Activated naive CD4-positive, alpha-beta T cell treated with anti-CD3 and anti-CD28 coated beads for 36 hours (primary cell): ENCODE measurements around the gene CEP152. TPM values are rescaled to one million over a fixed set of nuclear protein-coding genes. Genes with fewer than 3 reads are reported as not detected.

ENCODE experiments used
- CTCF ChIA-PET: fragments of 350-600 bp; sonication (Branson Sonifier 250); formaldehyde crosslinking; loops from one replicate; lab custom pipeline; 2021; ENCODE audit warnings: antibody characterized with exemption; lab: Charles Lee
- DNase-seq: peaks from one replicate; pipeline ENCODE4 v3.0.0-alpha.2; 2020
- H3K27ac Mint-ChIP-seq: one replicate; pipeline ENCODE4 v1.8.0; 2021; ENCODE audit warnings: mild to moderate bottlenecking, mixed read lengths
- H3K27me3 Mint-ChIP-seq: one replicate; pipeline ENCODE4 v1.8.0; 2021; ENCODE audit warnings: low read depth, mixed read lengths
- H3K36me3 Mint-ChIP-seq: one replicate; pipeline ENCODE4 v1.8.0; 2021; ENCODE audit warnings: low read depth, mixed read lengths
- H3K4me1 Mint-ChIP-seq: one replicate; pipeline ENCODE4 v1.8.0; 2021; ENCODE audit warnings: low read depth, mixed read lengths
- H3K4me3 Mint-ChIP-seq: one replicate; pipeline ENCODE4 v1.8.0; 2021; ENCODE audit warnings: mild to moderate bottlenecking, moderate library complexity, mixed read lengths
- H3K9me3 Mint-ChIP-seq: one replicate; pipeline ENCODE4 v1.8.0; 2021; ENCODE audit warnings: mixed read lengths
- intact Hi-C: fragments of 100-400 bp; cut with micrococcal nuclease; formaldehyde crosslinking; loops from one replicate; pipeline ENCODE4 v1.15.1; 2023
- total RNA-seq, 2 experiments: library from RNA; stranded (reverse); gene quantifications; one replicate each; pipeline ENCODE4 v1.2.3, GENCODE V29; 2021

CEP152 gene
- total RNA-seq, 2 experiments from 2014 or later = 55.1 to 62.0 TPM

DNA sequence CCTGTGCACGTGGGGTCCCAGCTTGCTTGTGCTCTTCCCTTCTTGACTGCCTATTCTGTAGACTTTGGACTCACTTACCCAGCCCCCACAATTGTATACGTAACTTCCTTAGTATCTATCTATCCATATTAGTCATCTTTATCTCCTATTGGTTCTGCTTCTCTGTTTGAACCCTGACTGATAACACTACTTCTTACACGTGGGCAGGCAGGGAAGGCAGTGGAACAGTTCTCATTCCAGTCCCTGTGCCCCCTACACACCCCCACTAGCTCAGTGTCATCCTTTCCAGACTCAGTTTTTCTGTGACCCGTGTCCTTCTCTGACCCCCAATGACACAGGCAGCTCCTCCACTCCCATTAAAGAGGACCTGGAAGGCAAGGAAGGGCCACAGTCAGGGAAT lies 91.2 kb downstream of the CEP152 start:
- Mint-ChIP-seq H3K36me3 (peaks cover 24% of the 10 kb centered on the region), H3K4me1 (peaks cover 5% of the 10 kb centered on the region), H3K9me3 (peaks cover 9% of the 10 kb centered on the region), H3K4me3 (no peak overlapping the region), H3K27ac (no peak overlapping the region), H3K27me3 (peaks cover 6% of the 10 kb centered on the region)
- intact Hi-C loops = no loop called here
- no peak for DNase-seq
- CTCF ChIA-PET = interaction anchor here (0.7 kb wide), 1 partner anchor 9 kb away, joined by 7 read pairs; no protein-coding TSS in a partner anchor

DNA sequence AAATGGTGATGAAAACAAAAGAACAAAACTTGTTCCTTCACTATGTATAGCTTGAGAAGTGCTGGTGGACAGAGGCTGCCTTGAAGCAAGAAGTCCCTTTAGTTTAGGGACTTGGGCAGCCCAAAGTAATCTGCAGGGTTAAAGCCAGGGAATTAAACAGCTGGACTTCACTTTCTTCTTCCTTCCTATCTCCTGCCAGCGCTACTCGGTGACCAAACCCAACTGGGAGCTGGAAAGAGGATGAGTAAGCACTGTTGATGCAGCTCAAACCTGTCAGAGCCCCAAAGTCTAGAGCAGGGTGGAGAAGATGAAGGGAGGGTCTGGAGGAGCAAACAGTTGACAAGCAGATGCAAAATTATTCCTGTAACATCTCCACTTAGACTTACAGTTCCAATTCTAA lies 92.2 kb downstream of the CEP152 start:
- Mint-ChIP-seq H3K4me3 (no peak overlapping the region), H3K27me3 (peaks cover 6% of the 10 kb centered on the region), H3K9me3 (peaks cover 9% of the 10 kb centered on the region), H3K27ac (no peak overlapping the region), H3K4me1 (peaks cover 5% of the 10 kb centered on the region), H3K36me3 (peaks cover 26% of the 10 kb centered on the region)
- CTCF ChIA-PET = no interaction called here
- no peak for DNase-seq
- intact Hi-C loops = no loop called here

DNA sequence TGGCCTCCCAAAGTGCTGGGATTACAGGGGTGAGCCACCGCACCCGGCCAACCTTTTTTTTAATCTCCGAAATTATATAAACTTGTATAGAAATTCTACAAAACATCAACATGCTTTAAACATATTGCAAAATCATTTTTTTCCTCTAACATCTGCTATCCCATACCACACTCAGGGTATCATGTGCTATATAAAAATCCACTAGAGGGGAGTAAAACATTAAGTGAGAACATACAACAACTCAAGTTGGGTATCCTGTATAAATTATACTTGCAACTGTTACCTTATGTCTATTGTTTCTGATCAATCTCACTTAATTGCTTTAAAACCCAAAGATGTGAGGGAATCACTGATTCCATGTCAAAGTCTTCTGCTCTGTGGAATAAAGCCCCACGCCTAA lies 93.4 kb downstream of the CEP152 start:
- CTCF ChIA-PET = no interaction called here
- H3K27ac Mint-ChIP-seq = no peak overlapping the region

DNA sequence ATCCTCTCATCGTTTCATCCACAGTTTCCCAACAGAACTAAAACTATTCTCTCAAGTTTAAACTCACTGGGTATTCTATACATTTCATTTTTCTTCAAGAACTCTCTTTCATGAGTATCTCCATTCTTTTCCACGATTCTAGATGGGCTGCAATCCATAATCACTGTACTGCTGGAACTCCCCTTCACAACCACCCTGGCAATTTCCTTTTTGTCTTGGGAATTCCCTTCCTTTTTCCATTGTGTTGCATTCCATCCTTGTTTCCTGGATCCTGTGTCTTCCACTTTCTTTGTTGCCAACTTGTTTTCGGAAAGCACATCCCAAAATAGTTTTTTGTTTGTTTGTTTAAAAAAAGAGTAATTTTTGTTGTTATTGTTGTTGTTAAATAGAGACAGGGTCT lies 98.3 kb downstream of the CEP152 start:
- H3K9me3 Mint-ChIP-seq = peaks cover 19% of the 10 kb centered on the region
- no peak overlapping the region for H3K27ac Mint-ChIP-seq
- DNase-seq = no peak
- CTCF ChIA-PET = no interaction called here
- H3K27me3 Mint-ChIP-seq = no peaks in the 10 kb centered on the region
- no peaks in the 10 kb centered on the region for H3K4me1 Mint-ChIP-seq
- peaks cover 29% of the 10 kb centered on the region for H3K36me3 Mint-ChIP-seq
- intact Hi-C loops = no loop called here
- H3K4me3 Mint-ChIP-seq = no peak overlapping the region

More for the DNA sequence above, 93.4 kb downstream of the CEP152 start:
- H3K4me3 Mint-ChIP-seq = no peak overlapping the region
- no peak for DNase-seq
- peaks cover 5% of the 10 kb centered on the region for H3K4me1 Mint-ChIP-seq
- intact Hi-C loops = no loop called here
- H3K27me3 Mint-ChIP-seq = peaks cover 6% of the 10 kb centered on the region
- H3K9me3 Mint-ChIP-seq = peaks cover 9% of the 10 kb centered on the region
- H3K36me3 Mint-ChIP-seq = peaks cover 26% of the 10 kb centered on the region

DNA sequence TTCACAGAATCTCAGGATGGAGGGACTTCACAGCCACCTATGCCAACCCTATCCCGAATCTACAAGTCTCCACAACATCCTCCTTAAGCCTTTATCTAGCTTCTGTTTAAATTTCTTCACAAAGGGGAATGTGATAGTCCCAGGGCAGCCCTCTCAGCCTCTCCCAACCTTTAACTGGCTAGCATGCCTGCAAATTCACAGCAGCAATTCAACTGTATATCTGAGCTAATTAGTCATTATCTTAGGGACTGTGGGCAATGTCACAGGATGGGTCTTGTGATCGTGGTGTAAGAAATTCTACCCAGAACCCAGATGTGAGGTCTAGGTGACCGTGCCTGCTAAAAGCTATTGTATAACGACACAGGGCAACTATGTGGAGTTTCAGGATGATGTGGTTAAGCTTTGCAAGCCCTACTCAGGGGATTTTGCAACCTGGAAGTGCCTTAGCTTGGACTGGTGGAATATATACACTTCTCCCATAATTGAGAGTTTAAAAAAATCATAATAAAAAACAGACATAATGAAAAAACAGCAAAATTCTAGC lies 99.8 kb downstream of the CEP152 start:
- no peak overlapping the region for H3K4me3 Mint-ChIP-seq
- no peak overlapping the region for H3K27ac Mint-ChIP-seq
- CTCF ChIA-PET = interaction anchor here (0.6 to 1.2 kb wide), 2 partner anchors 9 to 149 kb away, joined by 5 to 7 read pairs; no protein-coding TSS in a partner anchor
- intact Hi-C loops = no loop called here
- H3K27me3 Mint-ChIP-seq = no peaks in the 10 kb centered on the region
- peaks cover 18% of the 10 kb centered on the region for H3K36me3 Mint-ChIP-seq
- DNase-seq = no peak
- H3K9me3 Mint-ChIP-seq = peaks cover 22% of the 10 kb centered on the region
- H3K4me1 Mint-ChIP-seq = no peaks in the 10 kb centered on the region

DNA sequence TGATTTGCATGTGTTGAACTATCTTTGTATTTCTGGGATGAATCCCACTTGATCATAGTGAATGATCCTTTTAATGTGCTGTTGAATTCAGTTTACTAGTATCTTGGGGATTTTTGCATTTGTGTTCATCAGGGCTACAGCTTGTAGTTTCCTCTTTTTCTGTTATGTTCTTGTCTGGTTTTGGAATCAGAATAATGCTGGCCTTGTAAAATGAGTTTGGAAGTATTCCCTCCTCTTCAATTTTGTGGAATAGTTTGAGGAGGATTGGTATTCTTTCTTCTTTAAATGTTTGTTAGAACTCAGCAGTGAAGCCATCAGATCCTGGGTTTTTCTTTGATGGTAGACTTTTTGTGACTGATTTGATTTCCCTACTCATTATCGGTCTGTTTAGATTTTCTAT lies 102.2 kb downstream of the CEP152 start:
- peaks cover 30% of the 10 kb centered on the region for H3K9me3 Mint-ChIP-seq
- CTCF ChIA-PET = no interaction called here
- H3K27ac Mint-ChIP-seq = no peak overlapping the region
- intact Hi-C loops = no loop called here
- no peaks in the 10 kb centered on the region for H3K4me1 Mint-ChIP-seq
- H3K4me3 Mint-ChIP-seq = no peak overlapping the region
- H3K36me3 Mint-ChIP-seq = peaks cover 7% of the 10 kb centered on the region
- no peak for DNase-seq
- no peaks in the 10 kb centered on the region for H3K27me3 Mint-ChIP-seq

DNA sequence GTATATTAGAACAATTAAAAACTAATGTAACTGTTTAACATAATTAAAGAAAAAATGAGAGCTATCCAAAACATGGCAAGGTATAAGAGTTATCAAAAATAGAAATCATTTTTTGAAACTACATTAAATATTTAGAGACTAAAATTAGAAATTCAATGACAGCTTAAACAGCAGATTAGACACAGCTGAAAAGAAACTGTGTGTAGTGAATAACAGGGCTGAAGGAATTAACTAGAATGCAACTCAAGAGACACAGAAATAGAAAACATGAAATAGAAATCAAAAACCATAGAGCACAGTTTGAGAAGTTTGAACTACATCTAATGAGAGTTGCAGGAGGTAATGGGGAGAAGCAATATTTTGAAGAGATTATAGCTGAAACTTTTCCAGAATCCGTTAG lies 105.5 kb downstream of the CEP152 start:
- intact Hi-C loops = no loop called here
- Mint-ChIP-seq H3K9me3 (peaks cover 30% of the 10 kb centered on the region), H3K4me3 (no peak overlapping the region), H3K27me3 (no peaks in the 10 kb centered on the region), H3K36me3 (peaks cover 2% of the 10 kb centered on the region), H3K4me1 (no peaks in the 10 kb centered on the region), H3K27ac (no peak overlapping the region)
- CTCF ChIA-PET = no interaction called here
- DNase-seq = no peak

DNA sequence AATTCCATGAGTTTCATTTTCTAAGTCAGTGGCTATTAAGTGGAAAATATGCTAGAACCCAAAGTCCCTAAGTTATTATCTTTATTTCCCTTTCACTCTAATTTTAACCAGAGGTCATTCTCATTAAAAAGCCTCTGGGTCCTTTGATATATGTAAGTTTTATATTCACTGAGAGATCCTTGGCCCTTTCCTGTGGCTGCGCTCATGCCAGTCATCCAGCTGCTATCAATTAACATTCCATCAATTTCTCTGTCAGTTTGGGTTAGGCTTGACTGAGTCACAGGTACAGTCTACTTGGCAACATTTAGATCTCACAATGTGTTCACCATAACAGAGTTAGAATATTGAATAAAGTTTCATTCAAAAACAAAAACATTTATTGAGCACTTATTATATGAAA lies 107.3 kb downstream of the CEP152 start:
- H3K36me3 Mint-ChIP-seq = no peaks in the 10 kb centered on the region
- no peak overlapping the region for H3K27ac Mint-ChIP-seq
- DNase-seq = no peak
- H3K9me3 Mint-ChIP-seq = peaks cover 24% of the 10 kb centered on the region
- intact Hi-C loops = no loop called here
- H3K4me3 Mint-ChIP-seq = no peak overlapping the region
- no peaks in the 10 kb centered on the region for H3K4me1 Mint-ChIP-seq
- CTCF ChIA-PET = no interaction called here
- H3K27me3 Mint-ChIP-seq = no peaks in the 10 kb centered on the region

DNA sequence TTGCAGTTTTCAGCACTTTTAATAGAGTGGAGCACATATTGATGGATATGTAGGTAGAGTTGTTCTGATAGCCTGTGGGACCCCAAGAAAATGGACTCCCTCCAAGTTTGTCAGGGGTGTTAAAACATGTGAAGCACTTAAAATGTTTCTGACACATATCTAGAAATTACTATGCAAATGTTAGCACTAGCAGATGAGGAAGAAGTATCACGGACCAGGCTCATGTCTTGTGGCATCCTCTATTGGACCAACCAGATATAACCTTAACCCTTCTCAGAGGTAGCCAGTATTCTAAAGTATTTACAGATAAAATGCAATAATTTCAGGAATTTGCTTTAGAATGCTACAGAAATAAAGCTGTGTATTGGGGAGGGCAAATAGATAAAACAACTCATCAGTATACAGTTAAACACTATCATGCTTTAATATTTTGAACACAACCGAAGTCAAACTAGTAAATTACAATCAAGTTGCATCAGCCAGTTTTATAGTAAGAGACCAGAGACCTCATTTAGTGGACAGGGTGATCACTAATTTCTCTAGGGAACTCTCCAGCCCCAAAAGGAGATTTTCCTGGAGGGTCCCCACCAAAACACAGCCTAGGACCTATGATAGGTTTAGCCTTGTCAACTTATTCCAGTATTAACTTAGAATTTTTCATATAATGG lies 108.2 kb downstream of the CEP152 start:
- CTCF ChIA-PET = no interaction called here
- Mint-ChIP-seq H3K4me1 (no peaks in the 10 kb centered on the region), H3K27me3 (no peaks in the 10 kb centered on the region), H3K36me3 (no peaks in the 10 kb centered on the region), H3K9me3 (peaks cover 19% of the 10 kb centered on the region), H3K27ac (no peak overlapping the region), H3K4me3 (no peak overlapping the region)
- DNase-seq = no peak
- intact Hi-C loops = no loop called here

DNA sequence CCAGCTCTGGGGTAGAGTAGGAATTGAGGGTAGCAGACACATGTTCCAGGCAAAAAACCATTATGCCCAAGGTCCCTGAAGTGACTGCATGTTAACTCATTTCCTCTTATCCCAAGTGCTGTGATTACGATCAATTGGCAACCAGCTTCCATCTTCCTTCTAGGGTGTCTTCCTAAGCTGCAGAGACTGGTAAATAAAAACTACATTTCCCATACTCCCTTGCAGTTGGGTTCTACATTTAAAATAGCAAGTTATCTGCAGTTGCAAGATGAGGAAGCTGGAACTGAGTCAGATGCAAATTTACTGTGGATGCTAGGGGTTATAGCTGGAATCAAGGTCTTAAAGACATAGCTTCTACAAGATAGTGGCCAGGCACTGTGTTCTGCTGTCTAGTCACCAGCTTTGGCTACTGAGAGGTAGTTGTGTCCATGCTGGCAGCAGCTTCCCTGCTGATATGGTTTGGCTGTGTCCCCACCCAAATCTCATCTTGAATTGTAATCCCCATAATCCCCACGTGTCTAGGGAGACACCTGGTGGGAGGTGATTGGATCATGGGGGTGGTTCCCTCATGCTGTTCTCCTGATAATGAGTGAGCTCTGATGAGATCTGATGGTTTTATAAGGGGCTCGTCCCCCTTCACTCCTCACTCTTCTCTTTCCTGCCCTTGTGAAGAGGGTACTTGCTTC lies 114.1 kb downstream of the CEP152 start:
- no peak overlapping the region for H3K4me3 Mint-ChIP-seq
- H3K4me1 Mint-ChIP-seq = no peaks in the 10 kb centered on the region
- intact Hi-C loops = no loop called here
- no peak overlapping the region for H3K27ac Mint-ChIP-seq
- H3K36me3 Mint-ChIP-seq = no peaks in the 10 kb centered on the region
- DNase-seq = no peak
- no peaks in the 10 kb centered on the region for H3K27me3 Mint-ChIP-seq
- H3K9me3 Mint-ChIP-seq = no peaks in the 10 kb centered on the region
- CTCF ChIA-PET = no interaction called here

DNA sequence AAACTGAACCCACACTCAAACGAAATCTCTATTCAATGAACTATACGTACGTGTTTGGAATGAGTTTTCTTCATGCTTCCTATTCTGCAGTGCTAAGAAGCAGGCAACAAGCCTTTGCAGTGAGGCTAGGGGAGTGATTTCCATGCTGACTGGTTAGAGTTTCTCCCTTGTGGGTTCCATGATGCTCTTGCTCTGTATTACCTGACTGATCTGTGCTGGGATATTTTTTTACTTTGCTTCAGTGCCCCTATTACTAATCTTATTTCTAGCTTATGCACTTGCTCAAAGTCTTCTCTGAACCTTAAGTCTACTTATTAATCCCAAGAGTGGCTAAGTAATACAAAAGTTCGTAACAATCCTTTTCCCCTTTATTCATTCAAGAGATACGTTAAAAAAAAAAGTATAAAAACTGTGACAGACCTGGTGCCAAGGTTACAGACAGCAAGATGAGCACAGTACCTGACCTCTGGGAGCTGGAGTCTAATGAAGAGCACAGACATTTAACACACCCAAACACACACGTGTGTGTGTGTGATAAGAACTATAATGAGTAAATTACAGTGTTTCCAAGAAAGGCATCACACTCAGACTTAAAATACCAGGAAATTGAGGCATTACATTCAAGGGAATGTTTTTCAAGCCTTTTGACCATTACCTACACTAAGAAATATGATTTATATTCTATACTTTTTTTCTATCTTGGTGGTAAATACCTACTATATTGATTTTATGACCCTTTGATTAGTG lies 114.9 kb downstream of the CEP152 start:
- intact Hi-C loops = no loop called here
- no peak overlapping the region for H3K4me3 Mint-ChIP-seq
- H3K4me1 Mint-ChIP-seq = no peaks in the 10 kb centered on the region
- H3K9me3 Mint-ChIP-seq = no peaks in the 10 kb centered on the region
- no peaks in the 10 kb centered on the region for H3K36me3 Mint-ChIP-seq
- CTCF ChIA-PET = no interaction called here
- no peak overlapping the region for H3K27ac Mint-ChIP-seq
- H3K27me3 Mint-ChIP-seq = no peaks in the 10 kb centered on the region
- DNase-seq = no peak

DNA sequence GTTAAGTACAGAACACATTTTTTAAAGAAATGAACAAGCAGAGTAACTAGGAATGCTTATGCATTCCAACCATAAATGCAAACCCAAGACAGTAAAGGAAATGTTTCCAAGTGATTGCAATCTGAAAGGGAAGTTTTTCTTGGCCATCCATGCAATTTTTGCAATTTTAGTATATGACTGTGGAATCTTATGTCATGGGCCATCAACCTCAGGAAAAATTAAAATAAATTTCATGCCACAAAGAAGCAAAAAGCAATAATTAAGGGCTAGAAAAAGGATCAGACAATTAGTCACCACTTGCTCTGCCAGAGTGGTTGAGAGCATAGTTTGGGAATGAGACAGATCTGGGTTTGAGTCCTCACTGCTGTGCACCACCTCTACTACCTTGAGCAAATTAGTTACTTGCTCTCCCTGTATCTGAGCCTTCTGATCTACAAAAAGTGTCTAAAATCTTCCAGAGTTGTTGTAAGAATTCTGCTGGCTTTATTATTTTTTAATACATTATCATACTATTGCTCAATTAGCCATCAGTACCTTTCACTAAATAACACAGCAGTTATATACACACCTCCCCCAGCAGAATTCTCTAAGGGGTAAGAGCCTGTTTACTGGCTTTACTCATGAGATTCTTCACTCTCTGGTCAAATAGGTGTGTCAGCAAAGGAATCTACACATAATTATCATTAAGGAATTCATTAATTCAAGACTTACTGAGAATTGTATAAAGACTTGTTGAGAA lies 115.6 kb downstream of the CEP152 start:
- Mint-ChIP-seq H3K36me3 (no peaks in the 10 kb centered on the region), H3K27ac (no peak overlapping the region), H3K4me3 (no peak overlapping the region), H3K9me3 (no peaks in the 10 kb centered on the region), H3K4me1 (no peaks in the 10 kb centered on the region), H3K27me3 (no peaks in the 10 kb centered on the region)
- CTCF ChIA-PET = no interaction called here
- no peak for DNase-seq
- intact Hi-C loops = no loop called here
